H1 (cell line): Measurements from ENCODE around the gene CDH12. TPM values are rescaled to one million over a fixed set of nuclear protein-coding genes. Genes with fewer than 3 reads are reported as not detected.

ENCODE experiments used
- CTCF ChIA-PET: fragments of 300-600 bp; sonication (Branson Sonifier 250); formaldehyde crosslinking; loops from one replicate; lab custom pipeline; 2021; ENCODE audit not compliant: partially characterized antibody; lab: Charles Lee
- POLR2A ChIA-PET: fragments of 300-600 bp; sonication (Branson Sonifier 250); formaldehyde crosslinking; loops from one replicate; lab custom pipeline; 2021; ENCODE audit warnings: inconsistent platforms; ENCODE audit not compliant: partially characterized antibody; lab: Charles Lee
- DNase-seq, 2 experiments: peaks; one replicate each; pipeline versions ENCODE4 v3.0.0 to v3.0.0-alpha.2; 2010 to 2022; ENCODE audit warnings: low spot score in 2 of 2, low read depth in 1 of 2, mixed read lengths in 1 of 2
- FAIRE-seq: peaks from 2 replicates; lab custom pipeline; 2011; peaks lifted over from hg19 to GRCh38; lab: Jason Lieb, UNC
- H2AFZ ChIP-seq: 2 replicates; pipeline ENCODE4 v1.8.1; 2012; ENCODE audit warnings: low read length, inconsistent platforms
- H2AK5ac ChIP-seq: 2 replicates; pipeline ENCODE4 v1.6.1; 2013; ENCODE audit warnings: low read depth, low read length
- H2BK120ac ChIP-seq: replicated peaks from 2 replicates; pipeline ENCODE3; 2013; ENCODE audit warnings: low read depth, low read length, inconsistent platforms
- H2BK12ac ChIP-seq: 2 replicates; pipeline ENCODE4 v1.6.1; 2013; ENCODE audit warnings: low read depth, low read length
- H2BK15ac ChIP-seq: 2 replicates; pipeline ENCODE4 v1.6.1; 2013; ENCODE audit warnings: low read length
- H2BK20ac ChIP-seq: 2 replicates; pipeline ENCODE4 v1.6.1; 2013; ENCODE audit warnings: low read length
- H2BK5ac ChIP-seq: 2 replicates; pipeline ENCODE4 v1.6.1; 2013; ENCODE audit warnings: low read depth, low read length
- H3K14ac ChIP-seq: 2 replicates; pipeline ENCODE4 v1.6.1; 2013; ENCODE audit warnings: inconsistent platforms; ENCODE audit not compliant: insufficient read length
- H3K18ac ChIP-seq: 2 replicates; pipeline ENCODE4 v1.6.1; 2013; ENCODE audit warnings: low read length; ENCODE audit errors: extremely low read depth
- H3K23ac ChIP-seq: 2 replicates; pipeline ENCODE4 v1.6.1; 2013; ENCODE audit warnings: inconsistent platforms; ENCODE audit not compliant: insufficient read length
- H3K23me2 ChIP-seq: 2 replicates; pipeline ENCODE4 v1.6.1; 2013; ENCODE audit warnings: low read depth, low read length
- H3K27ac ChIP-seq: 2 replicates; pipeline ENCODE4 v1.6.1; 2011; ENCODE audit warnings: low read depth, low read length, inconsistent platforms
- H3K27me3 ChIP-seq, 4 experiments: replicated peaks in 1 of 4; 1 replicate in 1 of 4; 2 replicates in 3 of 4; pipeline versions ENCODE4 v1.6.1 to v1.8.1; 2011 to 2013; ENCODE audit warnings: low read length in 3 of 4, mild to moderate bottlenecking in 3 of 4, inconsistent platforms in 2 of 4, mixed read lengths in 2 of 4, moderate library complexity in 1 of 4; ENCODE audit not compliant: control insufficient read depth in 3 of 4, insufficient read depth in 3 of 4; ENCODE audit errors: extremely low read depth in 1 of 4
- H3K36me3 ChIP-seq, 4 experiments: 2 replicates each; pipeline versions ENCODE4 v1.6.1 to v1.8.1; 2011 to 2013; ENCODE audit warnings: mild to moderate bottlenecking in 4 of 4, low read length in 3 of 4, moderate library complexity in 2 of 4, control low read depth in 1 of 4, inconsistent platforms in 1 of 4; ENCODE audit not compliant: insufficient read depth in 4 of 4, control insufficient read depth in 2 of 4
- H3K4ac ChIP-seq: replicated peaks from 2 replicates; pipeline ENCODE3; 2013; ENCODE audit warnings: low read length, low read depth, mixed read lengths, inconsistent platforms; ENCODE audit not compliant: insufficient read length
- H3K4me1 ChIP-seq, 4 experiments: replicated peaks in 1 of 4; 1 replicate in 1 of 4; 2 replicates in 3 of 4; pipeline versions ENCODE4 v1.6.1 to v1.8.1; 2011 to 2013; ENCODE audit warnings: low read length in 3 of 4, inconsistent platforms in 2 of 4, mixed read lengths in 1 of 4; ENCODE audit not compliant: insufficient read depth in 4 of 4, control insufficient read depth in 3 of 4
- H3K4me2 ChIP-seq, 2 experiments: 2 replicates each; pipeline versions ENCODE4 v1.6.1 to v1.8.1; 2011 to 2013; ENCODE audit warnings: low read depth in 2 of 2, low read length in 2 of 2, control low read depth in 1 of 2, inconsistent platforms in 1 of 2, mild to moderate bottlenecking in 1 of 2; ENCODE audit not compliant: insufficient read depth in 1 of 2
- H3K4me3 ChIP-seq, 4 experiments: fragments of 200-600, 300-600 bp in 1 of 4; sonication (generic), shearing (Covaris generic), sonication (Bioruptor Twin) in 1 of 4; 2 replicates each; pipeline versions ENCODE4 v1.5.1 to v1.8.1; 2011 to 2016; ENCODE audit warnings: low read length in 4 of 4, low read depth in 3 of 4, control low read depth in 2 of 4, inconsistent platforms in 2 of 4, mild to moderate bottlenecking in 2 of 4, mixed read lengths in 1 of 4, moderate library complexity in 1 of 4; ENCODE audit not compliant: insufficient read depth in 2 of 4; ENCODE audit errors: extremely low read depth in 1 of 4
- H3K56ac ChIP-seq: replicated peaks from 2 replicates; pipeline ENCODE3; 2013; ENCODE audit warnings: low read depth, mild to moderate bottlenecking, mixed read lengths, low read length, inconsistent platforms; ENCODE audit not compliant: insufficient read length
- H3K79me1 ChIP-seq: 2 replicates; pipeline ENCODE4 v1.6.1; 2013; ENCODE audit warnings: low read depth, low read length, control low read depth
- H3K79me2 ChIP-seq, 2 experiments: 2 replicates each; pipeline versions ENCODE4 v1.6.1 to v1.8.1; 2012 to 2013; ENCODE audit warnings: low read length in 2 of 2, mild to moderate bottlenecking in 2 of 2, inconsistent platforms in 1 of 2; ENCODE audit not compliant: insufficient read depth in 2 of 2, control insufficient read depth in 1 of 2
- H3K9ac ChIP-seq, 4 experiments: replicated peaks in 1 of 4; 1 replicate in 1 of 4; 2 replicates in 3 of 4; pipeline versions ENCODE4 v1.6.1 to v1.8.1; 2011 to 2013; ENCODE audit warnings: low read depth in 3 of 4, low read length in 3 of 4, control low read depth in 2 of 4, mild to moderate bottlenecking in 2 of 4, moderate library complexity in 2 of 4, inconsistent platforms in 1 of 4; ENCODE audit errors: extremely low read depth in 1 of 4
- H3K9me3 ChIP-seq, 2 experiments: 2 replicates each; pipeline versions ENCODE4 v1.6.1 to v1.8.1; 2012 to 2013; ENCODE audit warnings: mild to moderate bottlenecking in 2 of 2, moderate library complexity in 2 of 2, control low read depth in 1 of 2, inconsistent platforms in 1 of 2, low read depth in 1 of 2, low read length in 1 of 2, mixed read lengths in 1 of 2; ENCODE audit not compliant: insufficient read depth in 2 of 2
- H4K20me1 ChIP-seq, 2 experiments: replicated peaks in 1 of 2; 2 replicates each; pipeline versions ENCODE3 to v1.8.1; 2011 to 2013; ENCODE audit warnings: inconsistent platforms in 2 of 2, low read length in 2 of 2, mild to moderate bottlenecking in 1 of 2; ENCODE audit not compliant: insufficient read depth in 2 of 2, control insufficient read depth in 1 of 2
- H4K5ac ChIP-seq: 2 replicates; pipeline ENCODE4 v1.6.1; 2013; ENCODE audit warnings: low read length, low read depth, mixed read lengths, inconsistent platforms; ENCODE audit not compliant: insufficient read length
- H4K8ac ChIP-seq: 2 replicates; pipeline ENCODE4 v1.8.0; 2013; ENCODE audit warnings: mild to moderate bottlenecking, moderate library complexity, low read length, inconsistent platforms; ENCODE audit not compliant: insufficient read depth; ENCODE audit errors: extremely low read depth
- H4K91ac ChIP-seq: replicated peaks from 2 replicates; pipeline ENCODE3; 2013; ENCODE audit warnings: low read length, mixed read lengths, inconsistent platforms; ENCODE audit not compliant: insufficient read length
- ATF3 ChIP-seq: IDR thresholded peaks from 2 replicates; pipeline ENCODE4 v1.6.1; 2011; ENCODE audit warnings: low read depth, mild to moderate bottlenecking, low read length; ENCODE audit not compliant: insufficient read depth
- BACH1 ChIP-seq: IDR thresholded peaks from 2 replicates; pipeline ENCODE4 v1.6.1; 2012; ENCODE audit warnings: low read length, improper control_type of control experiment
- BCL11A ChIP-seq, 2 experiments: IDR thresholded peaks; one replicate each; pipeline ENCODE4 v1.6.1; 2011; ENCODE audit warnings: low read depth in 2 of 2, low read length in 2 of 2, mild to moderate bottlenecking in 2 of 2
- CHD1 ChIP-seq: IDR thresholded peaks from 2 replicates; pipeline ENCODE4 v1.6.1; 2012; ENCODE audit warnings: low read depth, low read length, improper control_type of control experiment
- EP300 ChIP-seq, 2 experiments: IDR thresholded peaks; 1 replicate in 1 of 2; 2 replicates in 1 of 2; pipeline ENCODE4 v1.6.1; 2011 to 2012; ENCODE audit warnings: low read depth in 2 of 2, low read length in 2 of 2, mild to moderate bottlenecking in 2 of 2, borderline replicate concordance in 1 of 2, inconsistent platforms in 1 of 2, moderate library complexity in 1 of 2
- FOSL1 ChIP-seq: IDR thresholded peaks from 2 replicates; pipeline ENCODE4 v1.6.1; 2011; ENCODE audit warnings: mild to moderate bottlenecking, low read depth, low read length, moderate library complexity; ENCODE audit not compliant: insufficient read depth
- KDM1A ChIP-seq: fragments of 200-600, 300-600 bp; sonication (generic); IDR thresholded peaks from 2 replicates; pipeline ENCODE4 v1.7.1; 2016; ENCODE audit warnings: mild to moderate bottlenecking, low read length, borderline replicate concordance
- MAFK ChIP-seq: IDR thresholded peaks from 2 replicates; pipeline ENCODE4 v1.6.1; 2012; ENCODE audit warnings: low read depth, mild to moderate bottlenecking, improper control_type of control experiment, low read length
- TAF1 ChIP-seq: IDR thresholded peaks from 2 replicates; pipeline ENCODE4 v1.6.1; 2011; ENCODE audit warnings: mild to moderate bottlenecking, low read depth, low read length
- YY1 ChIP-seq: IDR thresholded peaks from 2 replicates; pipeline ENCODE4 v1.6.1; 2011; ENCODE audit warnings: low read depth, mild to moderate bottlenecking, low read length
- WGBS, 2 experiments: shearing (Covaris generic) in 1 of 2; methylation state at CpG; one replicate each; pipeline versions ENCODE4 v1.1.6 to v1.1.7; 2013 to 2015; ENCODE audit warnings: low lambda C conversion rate in 2 of 2, mixed read lengths in 2 of 2, inconsistent platforms in 1 of 2, low coverage in 1 of 2, missing lambda C conversion rate in 1 of 2; ENCODE audit not compliant: insufficient replicate concordance in 2 of 2, insufficient coverage in 1 of 2, insufficient read length in 1 of 2; ENCODE audit errors: extremely low coverage in 1 of 2, missing lambda C conversion rate in 1 of 2; 5-methylcytosine and 5-hydroxymethylcytosine counted together
- polyA plus RNA-seq, 7 experiments: library from polyadenylated mRNA; depleted of rRNA in 3 of 7; stranded (reverse) in 5 of 7; unstranded in 2 of 7; fragments of >200 nt in 5 of 7; fragments of 200-250 nt in 2 of 7; gene quantifications; 1 replicate in 5 of 7; 2 replicates in 1 of 7; 4 replicates in 1 of 7; pipeline versions ENCODE4 v1.2.1 to v1.2.3, GENCODE V29; 2011 to 2013; ENCODE audit warnings: missing spikeins in 2 of 7, mixed read lengths in 2 of 7
- total RNA-seq: library from RNA; stranded (reverse); fragmentation: NEBNext Ultra II Directional; extraction: Animal tissue kit (Norgen Biotek cat#: 25700); gene quantifications from 2 replicates; pipeline ENCODE4 v1.2.1, GENCODE V29; 2021
- TF ChIP-seq, protein P1 (sequence below): IDR thresholded peaks from 2 replicates; pipeline ENCODE4 v1.6.1; 2012; ENCODE audit warnings: inconsistent platforms
- TF ChIP-seq, protein P2 (sequence below): IDR thresholded peaks from 2 replicates; pipeline ENCODE4 v1.6.1; 2012; ENCODE audit warnings: low read length, inconsistent platforms

The CDH12 gene
- total and polyA plus RNA-seq, 2 of the 8 experiments (the other 6 are each of a cell fraction or from before 2014, with no cell fraction given) = 0.03 TPM; not detected in 1

GRCh38 chr5:22757776-22758175 is 95.4 kb downstream of the CDH12 start:
- no peak overlapping the region for H3K23ac ChIP-seq
- no peaks in the 10 kb centered on the region for H3K36me3 ChIP-seq
- H3K79me1 ChIP-seq = no peaks in the 10 kb centered on the region
- no peak for FAIRE-seq
- H4K20me1 ChIP-seq = no peaks in the 10 kb centered on the region
- 93% methylated on average over 4 of the region's 4 CpGs; no CpG with 5 or more reads in 1 of the 2 experiments for WGBS, 2 experiments
- no peak overlapping the region for H2BK12ac ChIP-seq
- POLR2A ChIA-PET = no interaction called here
- H3K23me2 ChIP-seq = no peaks in the 10 kb centered on the region
- no peak overlapping the region for H2BK120ac ChIP-seq
- no peak for DNase-seq
- no peak overlapping the region for H2AFZ ChIP-seq
- no peak overlapping the region for H3K9ac ChIP-seq
- H3K4ac ChIP-seq = no peak overlapping the region
- H2BK20ac ChIP-seq = no peak overlapping the region
- CTCF ChIA-PET = interaction anchor here (1.2 kb wide), 1 partner anchor 23 kb away, joined by 4 read pairs; no protein-coding TSS in a partner anchor
- H3K14ac ChIP-seq = no peak overlapping the region
- H3K56ac ChIP-seq = no peak overlapping the region
- no peak overlapping the region for H4K5ac ChIP-seq
- H3K4me3 ChIP-seq = no peak overlapping the region
- no peaks in the 10 kb centered on the region for H3K27me3 ChIP-seq
- no peak overlapping the region for H2BK5ac ChIP-seq
- H3K18ac ChIP-seq = no peak overlapping the region
- H3K9me3 ChIP-seq = no peaks in the 10 kb centered on the region
- H4K8ac ChIP-seq = no peak overlapping the region
- H3K27ac ChIP-seq = no peak overlapping the region
- H4K91ac ChIP-seq = no peak overlapping the region
- H3K4me2 ChIP-seq = no peak overlapping the region
- no peak overlapping the region for H2AK5ac ChIP-seq
- no peak overlapping the region for H2BK15ac ChIP-seq
- H3K4me1 ChIP-seq = no peaks in the 10 kb centered on the region
- no peaks in the 10 kb centered on the region for H3K79me2 ChIP-seq
- no peak for TF ChIP-seq BACH1
- no peak for TF ChIP-seq CHD1
- TF ChIP-seq EP300 (IDR thresholded peaks at IDR 0.05; ENCODE audit: borderline replicate concordance in 1 of 2, low read depth in 2 of 2, low read length in 2 of 2) = no peak
- TF ChIP-seq, protein P1, sequence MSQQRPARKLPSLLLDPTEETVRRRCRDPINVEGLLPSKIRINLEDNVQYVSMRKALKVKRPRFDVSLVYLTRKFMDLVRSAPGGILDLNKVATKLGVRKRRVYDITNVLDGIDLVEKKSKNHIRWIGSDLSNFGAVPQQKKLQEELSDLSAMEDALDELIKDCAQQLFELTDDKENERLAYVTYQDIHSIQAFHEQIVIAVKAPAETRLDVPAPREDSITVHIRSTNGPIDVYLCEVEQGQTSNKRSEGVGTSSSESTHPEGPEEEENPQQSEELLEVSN = no peak
- TF ChIP-seq BCL11A (IDR thresholded peaks at IDR 0.05; ENCODE audit: low read depth in 2 of 2, low read length in 2 of 2) = no peak
- no peak for TF ChIP-seq YY1
- no peak for TF ChIP-seq KDM1A
- TF ChIP-seq MAFK = no peak
- no peak for TF ChIP-seq TAF1
- TF ChIP-seq, protein P2, sequence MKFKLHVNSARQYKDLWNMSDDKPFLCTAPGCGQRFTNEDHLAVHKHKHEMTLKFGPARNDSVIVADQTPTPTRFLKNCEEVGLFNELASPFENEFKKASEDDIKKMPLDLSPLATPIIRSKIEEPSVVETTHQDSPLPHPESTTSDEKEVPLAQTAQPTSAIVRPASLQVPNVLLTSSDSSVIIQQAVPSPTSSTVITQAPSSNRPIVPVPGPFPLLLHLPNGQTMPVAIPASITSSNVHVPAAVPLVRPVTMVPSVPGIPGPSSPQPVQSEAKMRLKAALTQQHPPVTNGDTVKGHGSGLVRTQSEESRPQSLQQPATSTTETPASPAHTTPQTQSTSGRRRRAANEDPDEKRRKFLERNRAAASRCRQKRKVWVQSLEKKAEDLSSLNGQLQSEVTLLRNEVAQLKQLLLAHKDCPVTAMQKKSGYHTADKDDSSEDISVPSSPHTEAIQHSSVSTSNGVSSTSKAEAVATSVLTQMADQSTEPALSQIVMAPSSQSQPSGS = no peak
- no peak for TF ChIP-seq FOSL1
- no peak for TF ChIP-seq ATF3
